Glutamatergic neuron (in vitro differentiated cells): ENCODE data around the gene RAP2A. TPM values are rescaled to one million over a fixed set of nuclear protein-coding genes. Genes with fewer than 3 reads are reported as not detected.

Source experiments
- DNase-seq: peaks from one replicate; pipeline ENCODE4 v3.0.0; 2022
- H3K27ac Mint-ChIP-seq: one replicate; pipeline ENCODE4 v1.8.0; 2020; ENCODE audit warnings: mild to moderate bottlenecking, mixed read lengths, inconsistent platforms; ENCODE audit not compliant: unreplicated experiment
- H3K27me3 Mint-ChIP-seq: one replicate; pipeline ENCODE4 v1.8.0; 2020; ENCODE audit warnings: mild to moderate bottlenecking, moderate library complexity, mixed read lengths, inconsistent platforms; ENCODE audit not compliant: unreplicated experiment
- H3K36me3 Mint-ChIP-seq: one replicate; pipeline ENCODE4 v1.8.0; 2020; ENCODE audit warnings: mild to moderate bottlenecking, mixed read lengths, inconsistent platforms; ENCODE audit not compliant: unreplicated experiment
- H3K4me1 Mint-ChIP-seq: one replicate; pipeline ENCODE4 v1.8.0; 2020; ENCODE audit warnings: mild to moderate bottlenecking, low read depth, mixed read lengths, inconsistent platforms; ENCODE audit not compliant: unreplicated experiment
- H3K4me3 Mint-ChIP-seq: one replicate; pipeline ENCODE4 v1.8.0; 2020; ENCODE audit warnings: mild to moderate bottlenecking, mixed read lengths, inconsistent platforms; ENCODE audit not compliant: unreplicated experiment
- H3K9me3 Mint-ChIP-seq: one replicate; pipeline ENCODE4 v1.8.0; 2020; ENCODE audit warnings: mild to moderate bottlenecking, moderate library complexity, mixed read lengths, inconsistent platforms; ENCODE audit not compliant: unreplicated experiment
- CTCF ChIP-seq: fragments of 200-600 bp; sonication (generic); IDR thresholded peaks from one replicate; pipeline ENCODE4 v1.5.0; 2021; ENCODE audit not compliant: partially characterized antibody, unreplicated experiment
- total RNA-seq: library from RNA; stranded (reverse); fragmentation: NEBNext Ultra II Directional; extraction: Animal tissue kit (Norgen Biotek cat#: 25700); gene quantifications from one replicate; pipeline ENCODE4 v1.2.1, GENCODE V29; 2021; ENCODE audit not compliant: unreplicated experiment

RAP2A gene
- total RNA-seq, 1 donor from 2014 or later: 51.2 TPM

DNA sequence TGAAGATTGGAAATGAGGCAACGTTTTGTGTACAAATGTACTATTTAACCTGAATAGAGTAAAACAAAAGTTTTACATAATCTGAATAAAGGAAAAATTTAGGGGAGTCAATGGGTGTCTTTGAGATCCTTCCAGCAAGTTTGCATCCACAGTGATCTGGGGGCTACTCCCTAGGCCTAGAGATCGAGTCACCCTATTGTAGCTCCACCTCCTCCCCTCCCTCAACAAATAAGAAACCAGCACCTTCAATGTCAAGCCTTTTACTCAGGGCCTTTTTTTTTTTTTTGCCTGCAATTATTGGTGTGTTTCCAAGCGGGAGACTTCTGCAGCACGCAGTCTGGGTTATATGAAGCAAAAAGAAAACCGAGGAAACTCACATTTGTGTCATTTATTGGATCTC is 16.3 kb upstream of the RAP2A start:
- H3K4me1 Mint-ChIP-seq: no peaks in the 10 kb centered on the region
- TF ChIP-seq CTCF: no peak
- H3K27me3 Mint-ChIP-seq: peaks cover 2% of the 10 kb centered on the region
- H3K36me3 Mint-ChIP-seq: no peaks in the 10 kb centered on the region
- no peak for DNase-seq
- no peak overlapping the region for H3K4me3 Mint-ChIP-seq
- no peak overlapping the region for H3K27ac Mint-ChIP-seq
- H3K9me3 Mint-ChIP-seq: peaks cover 3% of the 10 kb centered on the region

DNA sequence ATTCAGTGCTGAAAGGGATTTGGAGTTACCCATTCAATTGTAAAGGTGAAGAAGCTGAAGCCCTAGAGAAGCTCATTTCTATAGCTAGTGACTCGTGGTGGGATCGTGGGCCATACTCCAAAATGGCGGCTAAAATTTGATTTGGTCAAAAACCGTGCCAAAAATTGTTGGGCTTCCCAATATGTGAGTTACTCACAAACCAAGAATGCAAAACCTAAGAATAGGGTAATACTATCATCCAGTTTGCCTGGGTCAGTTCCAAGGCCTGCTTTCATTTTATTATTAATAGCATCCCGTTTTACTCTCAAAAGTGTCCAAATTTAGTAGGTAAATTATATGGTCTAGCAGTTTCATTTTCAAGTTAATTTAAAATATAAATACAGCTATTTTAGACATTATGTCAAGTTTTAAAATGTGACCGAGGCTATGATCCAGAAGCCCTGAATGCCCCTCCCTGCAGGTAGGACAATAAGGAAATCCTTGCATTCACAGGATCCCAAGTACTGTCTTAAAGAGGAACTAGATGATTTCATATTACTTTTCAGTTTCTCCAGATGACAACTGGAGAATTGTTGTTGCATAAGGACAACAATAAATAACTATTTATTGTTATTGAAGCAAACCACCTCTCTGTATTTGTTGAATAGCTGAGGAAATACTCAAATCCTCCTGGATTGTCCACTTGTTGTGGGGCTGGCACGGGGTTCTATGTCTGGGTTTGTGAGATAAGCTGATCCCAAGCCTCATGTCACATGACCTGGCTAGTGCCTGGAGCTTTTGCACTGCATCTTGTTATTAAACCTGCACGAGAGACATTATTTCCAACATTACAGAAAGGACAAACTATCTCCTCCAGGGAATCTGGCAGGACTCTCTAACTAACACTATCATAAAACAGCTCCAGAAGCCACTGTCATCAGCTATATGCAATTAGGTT is 11.6 kb upstream of the RAP2A start:
- H3K36me3 Mint-ChIP-seq: no peaks in the 10 kb centered on the region
- peaks cover 2% of the 10 kb centered on the region for H3K9me3 Mint-ChIP-seq
- DNase-seq: no peak
- H3K27ac Mint-ChIP-seq: no peak overlapping the region
- no peaks in the 10 kb centered on the region for H3K4me1 Mint-ChIP-seq
- TF ChIP-seq CTCF: no peak
- H3K4me3 Mint-ChIP-seq: no peak overlapping the region
- H3K27me3 Mint-ChIP-seq: no peaks in the 10 kb centered on the region

GRCh38 chr13:97423300-97424045 is 10.5 kb upstream of the RAP2A start:
- Mint-ChIP-seq H3K9me3 (no peaks in the 10 kb centered on the region), H3K4me1 (no peaks in the 10 kb centered on the region), H3K27ac (no peak overlapping the region), H3K4me3 (no peak overlapping the region), H3K27me3 (no peaks in the 10 kb centered on the region), H3K36me3 (no peaks in the 10 kb centered on the region)
- DNase-seq: no peak
- no peak for TF ChIP-seq CTCF

GRCh38 chr13:97425590-97425989 is 8.4 kb upstream of the RAP2A start:
- TF ChIP-seq CTCF: no peak
- no peak overlapping the region for H3K27ac Mint-ChIP-seq
- no peak for DNase-seq
- H3K4me3 Mint-ChIP-seq: no peak overlapping the region
- H3K27me3 Mint-ChIP-seq: no peaks in the 10 kb centered on the region
- no peaks in the 10 kb centered on the region for H3K36me3 Mint-ChIP-seq
- H3K9me3 Mint-ChIP-seq: no peaks in the 10 kb centered on the region
- peaks cover 8% of the 10 kb centered on the region for H3K4me1 Mint-ChIP-seq

GRCh38 chr13:97426695-97427094 is 7.3 kb upstream of the RAP2A start:
- Mint-ChIP-seq H3K4me3 (no peak overlapping the region), H3K36me3 (no peaks in the 10 kb centered on the region), H3K4me1 (peaks cover 12% of the 10 kb centered on the region), H3K9me3 (no peaks in the 10 kb centered on the region), H3K27ac (no peak overlapping the region), H3K27me3 (no peaks in the 10 kb centered on the region)
- DNase-seq: no peak
- TF ChIP-seq CTCF: no peak
